Melanocyte of skin (primary cell): Measurements from ENCODE around the gene CBX3. TPM values are rescaled to one million over a fixed set of nuclear protein-coding genes. Genes with fewer than 3 reads are reported as not detected.

Source experiments
- total RNA-seq, 2 donors: library from RNA; depleted of rRNA; stranded (reverse); fragments of >200 nt; gene quantifications; 2 replicates each; pipeline ENCODE4 v1.2.3, GENCODE V29; 2012

Gene CBX3
- total RNA-seq = 100 to 1,000 TPM; 124 to 202 TPM

GRCh38 chr7:26201247-26202018 is at the start of gene CBX3:
Gene CBX3, plus strand, starts transcription at chr7:26201745. Its CDS starts 1,254 bp downstream, at chr7:26202999.

GRCh38 chr7:26151953-26152781 is 49.4 kb upstream of the CBX3 start, which contains the start of gene NFE2L3:
Gene NFE2L3, plus strand, starts transcription at chr7:26152198. Its CDS starts 301 bp downstream, at chr7:26152499.

GRCh38 chr7:26200444-26201246 is 900 bp upstream of the CBX3 start, which contains the start of gene HNRNPA2B1:
Gene HNRNPA2B1, minus strand, starts transcription at chr7:26200746. Its CDS starts 169 bp downstream, at chr7:26200577.

Other genes starting within 250 kb of the CBX3 start
- 10 to 100 TPM in 1 of 2 donors, 1 to 10 TPM in 1; 8.0 to 24.1 TPM for gene NFE2L3, start 49.5 kb upstream of the CBX3 start, total RNA-seq
- 100 to 1,000 TPM; 118 to 213 TPM for gene HNRNPA2B1, start 999 bp upstream of the CBX3 start, total RNA-seq
- gene SNX10, start 90.1 kb downstream of the CBX3 start, total RNA-seq = 10 to 100 TPM; 27.2 to 74.6 TPM